ENCODE data around the gene TNFRSF1B. TPM values are rescaled to one million over a fixed set of nuclear protein-coding genes. Genes with fewer than 3 reads are reported as not detected.

The TNFRSF1B gene
- total RNA-seq, 2 experiments from 2014 or later, result 187 to 193 TPM

- Mint-ChIP-seq H3K36me3 (peaks cover 1% of the 10 kb centered on the region), H3K27ac (peak overlapping the region; percentile 94), H3K4me3 (no peak overlapping the region), H3K4me1 (peaks cover 71% of the 10 kb centered on the region), H3K9me3 (peaks cover 2% of the 10 kb centered on the region), H3K27me3 (no peaks in the 10 kb centered on the region)
- DNase-seq, result no peak
These were observed 5.5 kb upstream of the TNFRSF1B start for GRCh38 chr1:12161324-12161661.

GRCh38 chr1:12161662-12162458 lies 4.9 kb upstream of the TNFRSF1B start:
- Mint-ChIP-seq H3K4me1 (peaks cover 69% of the 10 kb centered on the region), H3K27me3 (no peaks in the 10 kb centered on the region), H3K9me3 (peaks cover 2% of the 10 kb centered on the region)

GRCh38 chr1:12162459-12163137 lies 4.2 kb upstream of the TNFRSF1B start:
- Mint-ChIP-seq H3K4me3 (no peak overlapping the region), H3K9me3 (peaks cover 2% of the 10 kb centered on the region)

More at GRCh38 chr1:12161662-12162458, 4.9 kb upstream of the TNFRSF1B start:
- Mint-ChIP-seq H3K36me3 (peaks cover 1% of the 10 kb centered on the region), H3K4me3 (peak overlapping the region; percentile 15), H3K27ac (peak overlapping the region; percentile 94)
- peak; percentile 84 for DNase-seq

GRCh38 chr1:12163210-12163609 lies 3.6 kb upstream of the TNFRSF1B start:
- Mint-ChIP-seq H3K4me1 (peaks cover 61% of the 10 kb centered on the region), H3K4me3 (no peak overlapping the region), H3K27me3 (no peaks in the 10 kb centered on the region), H3K36me3 (peaks cover 9% of the 10 kb centered on the region), H3K27ac (peak overlapping the region; percentile 67), H3K9me3 (peaks cover 2% of the 10 kb centered on the region)
- DNase-seq, result no peak

More at GRCh38 chr1:12162459-12163137, 4.2 kb upstream of the TNFRSF1B start:
- peak overlapping the region; percentile 94 for H3K27ac Mint-ChIP-seq
- no peak for DNase-seq
- peaks cover 3% of the 10 kb centered on the region for H3K36me3 Mint-ChIP-seq
- H3K4me1 Mint-ChIP-seq, result peaks cover 62% of the 10 kb centered on the region
- H3K27me3 Mint-ChIP-seq, result no peaks in the 10 kb centered on the region

- Mint-ChIP-seq H3K9me3 (peaks cover 2% of the 10 kb centered on the region), H3K36me3 (peaks cover 19% of the 10 kb centered on the region), H3K4me3 (no peak overlapping the region), H3K4me1 (peaks cover 61% of the 10 kb centered on the region), H3K27ac (no peak overlapping the region), H3K27me3 (no peaks in the 10 kb centered on the region)
- no peak for DNase-seq
These were observed 2.6 kb upstream of the TNFRSF1B start for GRCh38 chr1:12164210-12164609.

GRCh38 chr1:12165342-12165741 lies 1.4 kb upstream of the TNFRSF1B start:
- Mint-ChIP-seq H3K27me3 (no peaks in the 10 kb centered on the region), H3K4me1 (peaks cover 68% of the 10 kb centered on the region), H3K4me3 (no peak overlapping the region), H3K27ac (no peak overlapping the region), H3K9me3 (no peaks in the 10 kb centered on the region), H3K36me3 (peaks cover 27% of the 10 kb centered on the region)
- DNase-seq, result no peak

- no peaks in the 10 kb centered on the region for H3K27me3 Mint-ChIP-seq
These were observed 970 bp downstream of the TNFRSF1B start for GRCh38 chr1:12167493-12168429.

GRCh38 chr1:12168451-12169160 lies 1.8 kb downstream of the TNFRSF1B start:
- peak overlapping the region; percentile 100 for H3K27ac Mint-ChIP-seq
- H3K9me3 Mint-ChIP-seq, result peaks cover 4% of the 10 kb centered on the region
- H3K36me3 Mint-ChIP-seq, result peaks cover 45% of the 10 kb centered on the region
- DNase-seq, result no peak
- H3K27me3 Mint-ChIP-seq, result no peaks in the 10 kb centered on the region
- peak overlapping the region; percentile 100 for H3K4me3 Mint-ChIP-seq
- H3K4me1 Mint-ChIP-seq, result peaks cover 63% of the 10 kb centered on the region

More at GRCh38 chr1:12167493-12168429, 970 bp downstream of the TNFRSF1B start:
- H3K36me3 Mint-ChIP-seq, result peaks cover 44% of the 10 kb centered on the region
- peaks cover 4% of the 10 kb centered on the region for H3K9me3 Mint-ChIP-seq
- peak overlapping the region; percentile 100 for H3K27ac Mint-ChIP-seq
- DNase-seq, result peak; percentile 45
- H3K4me1 Mint-ChIP-seq, result peaks cover 63% of the 10 kb centered on the region
- peak overlapping the region; percentile 100 for H3K4me3 Mint-ChIP-seq

GRCh38 chr1:12169442-12170135 lies 2.8 kb downstream of the TNFRSF1B start:
- no peaks in the 10 kb centered on the region for H3K27me3 Mint-ChIP-seq
- peaks cover 47% of the 10 kb centered on the region for H3K36me3 Mint-ChIP-seq
- H3K4me3 Mint-ChIP-seq, result peak overlapping the region; percentile 100
- peak overlapping the region; percentile 43 for H3K27ac Mint-ChIP-seq
- peaks cover 66% of the 10 kb centered on the region for H3K4me1 Mint-ChIP-seq
- H3K9me3 Mint-ChIP-seq, result peaks cover 4% of the 10 kb centered on the region
- DNase-seq, result no peak

GRCh38 chr1:12170263-12170671 lies 3.5 kb downstream of the TNFRSF1B start:
- peaks cover 51% of the 10 kb centered on the region for H3K36me3 Mint-ChIP-seq
- peaks cover 4% of the 10 kb centered on the region for H3K9me3 Mint-ChIP-seq
- no peak for DNase-seq
- peaks cover 72% of the 10 kb centered on the region for H3K4me1 Mint-ChIP-seq
- H3K27me3 Mint-ChIP-seq, result no peaks in the 10 kb centered on the region
- peak overlapping the region; percentile 100 for H3K4me3 Mint-ChIP-seq
- peak overlapping the region; percentile 60 for H3K27ac Mint-ChIP-seq

GRCh38 chr1:12171206-12172041 lies 4.6 kb downstream of the TNFRSF1B start:
- H3K27ac Mint-ChIP-seq, result peak overlapping the region; percentile 96
- peak overlapping the region; percentile 33 for H3K4me3 Mint-ChIP-seq
- H3K4me1 Mint-ChIP-seq, result peaks cover 79% of the 10 kb centered on the region
- peaks cover 61% of the 10 kb centered on the region for H3K36me3 Mint-ChIP-seq
- no peak for DNase-seq
- H3K27me3 Mint-ChIP-seq, result no peaks in the 10 kb centered on the region
- peaks cover 4% of the 10 kb centered on the region for H3K9me3 Mint-ChIP-seq

GRCh38 chr1:12172042-12172851 lies 5.5 kb downstream of the TNFRSF1B start:
- Mint-ChIP-seq H3K9me3 (peaks cover 4% of the 10 kb centered on the region), H3K27ac (peak overlapping the region; percentile 96), H3K27me3 (no peaks in the 10 kb centered on the region), H3K4me1 (peaks cover 82% of the 10 kb centered on the region), H3K4me3 (peak overlapping the region; percentile 33), H3K36me3 (peaks cover 67% of the 10 kb centered on the region)
- DNase-seq, result no peak

All from activated naive CD8-positive, alpha-beta T cell treated with anti-CD3 and anti-CD28 coated beads for 36 hours (primary cell).